HepG2 (cell line): ENCODE results near the gene NFE2L1. TPM values are rescaled to one million over a fixed set of nuclear protein-coding genes. Genes with fewer than 3 reads are reported as not detected.

ENCODE experiments used
- AHDC1 ChIP-seq: sonication (generic); formaldehyde crosslinking; IDR thresholded peaks from 2 replicates; pipeline ENCODE4 v1.5.1; 2020; ENCODE audit warnings: mild to moderate bottlenecking, missing genetic modification reagents, borderline replicate concordance
- CBFB ChIP-seq: sonication (generic); formaldehyde crosslinking; IDR thresholded peaks from 2 replicates; pipeline ENCODE4 v1.4.0; 2020; ENCODE audit warnings: missing genetic modification reagents
- CHD4 ChIP-seq: fragments of 200-600 bp; sonication (generic); IDR thresholded peaks from 2 replicates; pipeline ENCODE4 v1.7.0; 2017; ENCODE audit warnings: mild to moderate bottlenecking, low read length, borderline replicate concordance
- EP300 ChIP-seq, 3 experiments: sonication (generic) in 1 of 3; formaldehyde crosslinking in 1 of 3; IDR thresholded peaks; 2 replicates each; pipeline versions ENCODE4 v1.5.1 to v1.6.1; 2011 to 2020; ENCODE audit warnings: low read depth in 2 of 3, low read length in 2 of 3, borderline replicate concordance in 1 of 3, improper control_type of control experiment in 1 of 3, mild to moderate bottlenecking in 1 of 3, missing genetic modification reagents in 1 of 3, moderate library complexity in 1 of 3
- FOSL1 ChIP-seq: sonication (generic); formaldehyde crosslinking; IDR thresholded peaks from 2 replicates; pipeline ENCODE4 v1.9.0; 2021; ENCODE audit warnings: missing genetic modification reagents, borderline replicate concordance
- HCFC1 ChIP-seq: fragments of 150-350 bp; IDR thresholded peaks from 2 replicates; pipeline ENCODE4 v1.6.1; 2014; ENCODE audit warnings: low read depth, low read length
- PRDM15 ChIP-seq: sonication (generic); formaldehyde crosslinking; IDR thresholded peaks from 2 replicates; pipeline ENCODE4 v1.4.0; 2020; ENCODE audit warnings: missing genetic modification reagents
- RORA ChIP-seq: sonication (generic); formaldehyde crosslinking; IDR thresholded peaks from 2 replicates; pipeline ENCODE4 v1.5.0; 2020; ENCODE audit warnings: mild to moderate bottlenecking, missing genetic modification reagents, moderate library complexity
- SRSF4 ChIP-seq: fragments of 200-400 bp; formaldehyde crosslinking; IDR thresholded peaks from one replicate; pipeline ENCODE4 v1.6.1; 2018; ENCODE audit warnings: mild to moderate bottlenecking, low read depth, low read length, moderate library complexity; ENCODE audit not compliant: poor library complexity, severe bottlenecking
- TBL1XR1 ChIP-seq: fragments of 150-350 bp; IDR thresholded peaks from 2 replicates; pipeline ENCODE4 v1.6.1; 2014; ENCODE audit warnings: borderline replicate concordance, low read length; ENCODE audit not compliant: partially characterized antibody
- THAP7 ChIP-seq: sonication (generic); formaldehyde crosslinking; IDR thresholded peaks from 2 replicates; pipeline ENCODE4 v1.8.1; 2023; ENCODE audit warnings: mild to moderate bottlenecking, missing genetic modification reagents
- ZNF20 ChIP-seq: sonication (generic); formaldehyde crosslinking; IDR thresholded peaks from 2 replicates; pipeline ENCODE4 v1.4.0; 2020; ENCODE audit warnings: mild to moderate bottlenecking, moderate library complexity, missing genetic modification reagents
- ZNF549 ChIP-seq: sonication (generic); formaldehyde crosslinking; IDR thresholded peaks from 2 replicates; pipeline ENCODE4 v1.5.0; 2020; ENCODE audit warnings: missing genetic modification reagents
- ZNF607 ChIP-seq: sonication (generic); formaldehyde crosslinking; IDR thresholded peaks from 2 replicates; pipeline ENCODE4 v1.5.1; 2020; ENCODE audit warnings: missing genetic modification reagents, mild to moderate bottlenecking, borderline replicate concordance
- ZNF704 ChIP-seq: sonication (generic); formaldehyde crosslinking; IDR thresholded peaks from 2 replicates; pipeline ENCODE4 v1.8.1; 2023; ENCODE audit warnings: mild to moderate bottlenecking, inconsistent platforms, moderate library complexity, missing genetic modification reagents, borderline replicate concordance
- polyA plus RNA-seq, 8 experiments: library from polyadenylated mRNA; depleted of rRNA in 3 of 8; stranded (reverse) in 7 of 8; unstranded in 1 of 8; fragments of >200 nt; fragmentation: Illumina TruSeq in 4 of 8; extraction: Trizol in 4 of 8; gene quantifications; 2 replicates each; pipeline versions ENCODE4 v1.2.1 to v1.2.3, GENCODE V29; 2011 to 2016; ENCODE audit warnings: low read depth in 4 of 8, missing spikeins in 1 of 8, mixed read lengths in 1 of 8; ENCODE audit not compliant: insufficient read depth in 1 of 8
- total RNA-seq, 5 experiments: library from RNA; depleted of rRNA; stranded (reverse); fragments of >200 nt; fragmentation: Illumina TruSeq; extraction: Trizol; gene quantifications; 2 replicates each; pipeline ENCODE4 v1.2.3, GENCODE V29; 2016; ENCODE audit warnings: low read depth in 1 of 5

NFE2L1 gene
- total and polyA plus RNA-seq, 2 of the 13 experiments (the other 11 are each of a cell fraction or from before 2014, with no cell fraction given), result 67.0 to 234 TPM

- TF ChIP-seq ZNF549 (no peak), CHD4 (no peak), ZNF704 (CRISPR knock-in tag) (no peak), EP300 (IDR thresholded peaks at IDR 0.05; ENCODE audit: low read depth in 2 of 2, low read length in 2 of 2) (no peak), EP300 (CRISPR knock-in tag; IDR thresholded peaks at IDR 0.05; ENCODE audit: borderline replicate concordance) (no peak), SRSF4 (no peak), RORA (CRISPR knock-in tag) (no peak), FOSL1 (CRISPR knock-in tag) (no peak), AHDC1 (CRISPR knock-in tag) (peak; percentile 27; the same call in 1 of the 2 replicates), ZNF607 (CRISPR knock-in tag) (peak; percentile 64; the same call in 1 of the 2 replicates), CBFB (CRISPR knock-in tag) (no peak), HCFC1 (no peak; the same call in 1 of the 2 replicates), PRDM15 (CRISPR knock-in tag) (peak; percentile 86), TBL1XR1 (no peak), THAP7 (CRISPR knock-in tag) (peak; percentile 51; the same call in 1 of the 2 replicates), ZNF20 (CRISPR knock-in tag) (peak; percentile 81; the same call in 1 of the 2 replicates)
Measured at GRCh38 chr17:48048384-48049126, 396 bp downstream of the NFE2L1 start (continued).
